ENCODE measurements around the gene FAM3A. TPM values are rescaled to one million over a fixed set of nuclear protein-coding genes. Genes with fewer than 3 reads are reported as not detected.
"Not testable (repeated sequence)": the region's sequence is repeated elsewhere in the genome, so short reads cannot be mapped to it uniquely, and the experiment has no call there.

Gene FAM3A
- total and polyA plus RNA-seq, 10 of the 15 experiments (the other 5 are each of a cell fraction or from before 2014, with no cell fraction given): 0.29 to 21.1 (median 11.4) TPM

GRCh38 chrX:154502098-154502497 lies 13.9 kb downstream of the FAM3A start (continued):
- TF ChIP-seq ATF3 (IDR thresholded peaks at IDR 0.05; ENCODE audit: borderline replicate concordance, extremely low read depth, low read depth, low read length) (no peak), KAT2A (conservative IDR thresholded peaks at IDR 0.05; ENCODE audit: control insufficient read depth, low read depth, low read length) (no peak)

- H3K4me3 ChIP-seq; RAD21 ChIA-PET (ENCODE audit: unreplicated experiment); H3K79me2 ChIP-seq (ENCODE audit: control insufficient read depth, insufficient read depth, low read length); H3K4me2 ChIP-seq (ENCODE audit: control insufficient read depth, insufficient read depth); FAIRE-seq; H3K9ac ChIP-seq (ENCODE audit: control insufficient read depth, insufficient read depth, low read length); SMC1A ChIA-PET (ENCODE audit: uncharacterized antibody, unreplicated experiment); CTCF ChIA-PET; H3K36me3 ChIP-seq (ENCODE audit: control insufficient read depth in 2 of 2, insufficient read depth in 2 of 2, low read length in 1 of 2); H3K27me3 ChIP-seq (replicated peaks in 1 of 2; ENCODE audit: control insufficient read depth in 2 of 2, insufficient read depth in 2 of 2, low read length in 1 of 2); H3K4me1 ChIP-seq (ENCODE audit: control insufficient read depth, insufficient read depth, low read length); BruUV-seq (replicated peaks); ATAC-seq; H2AFZ ChIP-seq (ENCODE audit: control insufficient read depth, low read depth, low read length); H4K20me1 ChIP-seq (ENCODE audit: control insufficient read depth, insufficient read depth); H3K9me3 ChIP-seq (replicated peaks; ENCODE audit: control insufficient read depth, insufficient read depth, low read length); H3K27ac ChIP-seq (ENCODE audit: control insufficient read depth, insufficient read depth); in situ Hi-C loops (cut with MboI); DNase-seq (ENCODE audit: low read depth, low spot score); intact Hi-C loops (cut with micrococcal nuclease; ENCODE audit: unreplicated experiment): not testable (repeated sequence)
- WGBS (ENCODE audit: insufficient coverage, insufficient replicate concordance, low lambda C conversion rate, missing lambda C conversion rate): 90% methylated on average over 7 of the region's 7 CpGs
- POLR2A ChIA-PET: interaction anchor here (0.7 to 1.5 kb wide), 3 partner anchors 11 to 497 kb away, joined by 3 to 5 read pairs (median 4); partner anchors contain the start of gene SLC10A3
These were observed 14.6 kb downstream of the FAM3A start for GRCh38 chrX:154501423-154501822.

- ATAC-seq; H3K4me3 ChIP-seq; H3K27me3 ChIP-seq (replicated peaks in 1 of 2; ENCODE audit: control insufficient read depth in 2 of 2, insufficient read depth in 2 of 2, low read length in 1 of 2); in situ Hi-C loops (cut with MboI); H3K79me2 ChIP-seq (ENCODE audit: control insufficient read depth, insufficient read depth, low read length); H3K36me3 ChIP-seq (ENCODE audit: control insufficient read depth in 2 of 2, insufficient read depth in 2 of 2, low read length in 1 of 2); H3K4me2 ChIP-seq (ENCODE audit: control insufficient read depth, insufficient read depth); H3K4me1 ChIP-seq (ENCODE audit: control insufficient read depth, insufficient read depth, low read length); H3K9me3 ChIP-seq (replicated peaks; ENCODE audit: control insufficient read depth, insufficient read depth, low read length); H4K20me1 ChIP-seq (ENCODE audit: control insufficient read depth, insufficient read depth); intact Hi-C loops (cut with micrococcal nuclease; ENCODE audit: unreplicated experiment); BruUV-seq (replicated peaks); FAIRE-seq; H3K9ac ChIP-seq (ENCODE audit: control insufficient read depth, insufficient read depth, low read length); DNase-seq (ENCODE audit: low read depth, low spot score): not testable (repeated sequence)
- H3K27ac ChIP-seq (ENCODE audit: control insufficient read depth, insufficient read depth): peak overlapping the region; percentile 4; the same call in 1 of the 2 replicates
- TF ChIP-seq SPI1 (IDR thresholded peaks at IDR 0.05; ENCODE audit: borderline replicate concordance, insufficient read depth, low read depth, low read length): 0 out of 2 replicates have a peak, but pooled peaks have one; percentile 22
- 12% methylated on average over 4 of the region's 4 CpGs for WGBS (ENCODE audit: insufficient coverage, insufficient replicate concordance, low lambda C conversion rate, missing lambda C conversion rate)
- ChIA-PET CTCF (interaction anchor here (1.6 to 2.6 kb wide), 2 partner anchors 19 to 31 kb away, joined by 3 to 9 read pairs; no protein-coding TSS in a partner anchor), SMC1A (ENCODE audit: uncharacterized antibody, unreplicated experiment) (interaction anchor here (0.6 to 1.6 kb wide), 2 partner anchors 31 to 33 kb away, joined by 3 to 7 read pairs; no protein-coding TSS in a partner anchor), RAD21 (ENCODE audit: unreplicated experiment) (interaction anchor here (0.8 to 1.1 kb wide), 2 partner anchors 10 to 30 kb away, joined by 3 to 4 read pairs; partner anchors contain the start of gene UBL4A), POLR2A (interaction anchor here (1.1 kb wide), 1 partner anchor 30 kb away, joined by 3 read pairs; no protein-coding TSS in a partner anchor)
- peak overlapping the region; percentile 9; the same call in 1 of the 2 replicates for H2AFZ ChIP-seq (ENCODE audit: control insufficient read depth, low read depth, low read length)
These were observed 19.4 kb downstream of the FAM3A start for GRCh38 chrX:154496591-154497137.
